ENCODE data around the gene TRIB2. TPM values are rescaled to one million over a fixed set of nuclear protein-coding genes. Genes with fewer than 3 reads are reported as not detected.
A peak's percentile ranks its signal among the peaks of the same experiment; 100 is the strongest.

The TRIB2 gene
- total RNA-seq, 1 donor from 2014 or later = 90.9 TPM

DNA sequence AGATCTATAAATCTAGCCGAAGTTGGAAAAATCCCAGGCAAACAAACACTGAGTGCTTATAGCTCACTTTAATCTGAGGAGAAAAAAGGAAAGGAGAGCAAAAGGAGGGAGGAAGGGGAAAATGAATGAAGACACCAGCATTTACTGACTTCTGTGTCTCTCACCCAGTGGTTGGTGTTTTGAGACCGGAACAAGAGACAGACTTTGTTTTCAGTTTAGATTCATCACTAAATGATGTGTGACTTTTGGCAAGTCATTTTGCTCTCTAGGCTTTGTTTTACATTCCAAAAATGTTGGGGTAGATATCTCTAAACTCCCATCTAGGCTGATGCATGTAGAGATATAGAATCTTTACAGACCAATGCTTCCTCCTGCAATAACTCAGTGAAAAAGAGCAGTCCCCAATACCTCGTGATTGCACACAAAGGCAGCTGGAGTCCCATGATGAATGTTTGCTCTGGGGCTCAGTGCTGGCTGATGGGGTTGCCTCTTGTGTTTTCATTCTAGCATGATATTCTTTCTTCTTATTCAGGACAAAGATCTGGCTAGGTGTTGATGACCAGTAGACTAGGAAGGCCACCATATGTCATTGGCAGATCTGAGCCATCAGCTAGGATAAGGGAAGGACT lies 51.4 kb downstream of the TRIB2 start:
- Mint-ChIP-seq H3K4me3 (no peak overlapping the region), H3K27ac (no peak overlapping the region), H3K4me1 (ENCODE audit: unreplicated experiment) (peaks cover 12% of the 10 kb centered on the region), H3K27me3 (peaks cover 26% of the 10 kb centered on the region), H3K36me3 (no peaks in the 10 kb centered on the region), H3K9me3 (peaks cover 4% of the 10 kb centered on the region)
- TF ChIP-seq, protein P1, sequence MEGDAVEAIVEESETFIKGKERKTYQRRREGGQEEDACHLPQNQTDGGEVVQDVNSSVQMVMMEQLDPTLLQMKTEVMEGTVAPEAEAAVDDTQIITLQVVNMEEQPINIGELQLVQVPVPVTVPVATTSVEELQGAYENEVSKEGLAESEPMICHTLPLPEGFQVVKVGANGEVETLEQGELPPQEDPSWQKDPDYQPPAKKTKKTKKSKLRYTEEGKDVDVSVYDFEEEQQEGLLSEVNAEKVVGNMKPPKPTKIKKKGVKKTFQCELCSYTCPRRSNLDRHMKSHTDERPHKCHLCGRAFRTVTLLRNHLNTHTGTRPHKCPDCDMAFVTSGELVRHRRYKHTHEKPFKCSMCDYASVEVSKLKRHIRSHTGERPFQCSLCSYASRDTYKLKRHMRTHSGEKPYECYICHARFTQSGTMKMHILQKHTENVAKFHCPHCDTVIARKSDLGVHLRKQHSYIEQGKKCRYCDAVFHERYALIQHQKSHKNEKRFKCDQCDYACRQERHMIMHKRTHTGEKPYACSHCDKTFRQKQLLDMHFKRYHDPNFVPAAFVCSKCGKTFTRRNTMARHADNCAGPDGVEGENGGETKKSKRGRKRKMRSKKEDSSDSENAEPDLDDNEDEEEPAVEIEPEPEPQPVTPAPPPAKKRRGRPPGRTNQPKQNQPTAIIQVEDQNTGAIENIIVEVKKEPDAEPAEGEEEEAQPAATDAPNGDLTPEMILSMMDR (conservative IDR thresholded peaks at IDR 0.05) = no peak
- DNase-seq (ENCODE audit: extremely low spot score, unreplicated experiment) = no peak

DNA sequence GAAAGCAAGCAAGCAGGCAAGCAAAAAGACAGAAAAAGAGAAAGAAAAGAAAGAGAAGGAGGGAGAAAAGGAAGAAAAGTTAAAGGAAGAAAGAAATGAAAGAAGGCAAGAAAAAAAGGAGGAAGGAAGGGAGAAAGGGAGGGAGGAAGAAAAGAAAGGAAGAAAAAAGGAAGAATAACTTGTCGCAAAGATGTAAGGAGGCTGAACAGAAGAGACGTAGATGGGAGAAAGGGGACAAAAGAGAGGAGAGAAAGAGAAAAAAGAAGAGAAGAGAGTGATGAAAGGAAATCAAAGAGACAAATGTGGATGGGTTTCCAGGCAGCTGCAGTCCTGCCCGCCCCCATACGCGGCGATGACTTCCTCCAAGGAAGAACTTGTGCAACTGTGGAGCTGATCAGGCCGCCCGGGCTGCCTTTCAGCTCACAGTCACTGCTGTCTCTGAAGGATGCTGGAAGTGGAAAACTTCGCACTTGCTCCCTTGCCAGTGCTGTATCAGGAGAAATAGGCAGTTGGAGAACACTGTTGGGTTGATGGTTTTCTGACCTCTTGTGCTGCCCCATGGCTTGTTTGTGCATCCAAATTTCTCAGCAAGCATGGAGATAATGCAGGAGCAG lies 52.9 kb downstream of the TRIB2 start:
- Mint-ChIP-seq H3K9me3 (no peaks in the 10 kb centered on the region), H3K27me3 (peaks cover 29% of the 10 kb centered on the region), H3K36me3 (no peaks in the 10 kb centered on the region), H3K27ac (no peak overlapping the region), H3K4me3 (no peak overlapping the region), H3K4me1 (ENCODE audit: unreplicated experiment) (peaks cover 20% of the 10 kb centered on the region)
- no peak for DNase-seq (ENCODE audit: extremely low spot score, unreplicated experiment)
- TF ChIP-seq, protein P1 (conservative IDR thresholded peaks at IDR 0.05) = no peak

DNA sequence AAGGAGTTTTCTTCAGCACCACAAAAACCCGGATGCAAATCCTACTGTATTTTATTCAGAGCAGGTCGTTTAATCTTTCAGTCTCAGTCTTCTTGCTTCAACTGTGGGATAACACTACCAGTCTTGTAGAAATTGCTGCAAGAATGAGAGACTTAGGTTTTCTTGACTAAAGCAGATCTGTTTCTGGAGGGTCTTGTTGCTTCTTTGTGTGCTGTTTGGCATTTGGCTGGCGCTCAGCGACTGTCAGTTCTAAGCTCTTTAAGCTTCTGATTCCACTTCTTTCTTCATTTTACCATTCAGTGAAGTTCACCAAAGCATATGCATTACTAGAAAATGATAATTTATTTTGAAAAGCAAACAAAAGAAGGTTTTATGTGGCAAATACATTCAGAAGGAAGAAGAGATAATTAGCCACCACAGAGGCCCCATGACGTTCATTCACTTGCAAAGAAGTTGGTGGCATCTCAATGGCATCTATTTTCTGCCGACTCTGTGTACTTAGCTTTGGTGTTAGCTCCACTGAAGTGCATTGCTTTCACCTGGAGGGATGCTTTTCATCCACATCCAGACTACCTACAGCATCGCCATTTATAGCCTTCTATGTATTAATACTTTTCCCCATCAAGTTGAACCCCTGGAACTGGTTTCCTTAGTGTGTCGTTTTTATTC lies 53.7 kb downstream of the TRIB2 start:
- Mint-ChIP-seq H3K4me1 (ENCODE audit: unreplicated experiment) (peaks cover 27% of the 10 kb centered on the region), H3K27me3 (peaks cover 29% of the 10 kb centered on the region), H3K9me3 (no peaks in the 10 kb centered on the region)

DNA sequence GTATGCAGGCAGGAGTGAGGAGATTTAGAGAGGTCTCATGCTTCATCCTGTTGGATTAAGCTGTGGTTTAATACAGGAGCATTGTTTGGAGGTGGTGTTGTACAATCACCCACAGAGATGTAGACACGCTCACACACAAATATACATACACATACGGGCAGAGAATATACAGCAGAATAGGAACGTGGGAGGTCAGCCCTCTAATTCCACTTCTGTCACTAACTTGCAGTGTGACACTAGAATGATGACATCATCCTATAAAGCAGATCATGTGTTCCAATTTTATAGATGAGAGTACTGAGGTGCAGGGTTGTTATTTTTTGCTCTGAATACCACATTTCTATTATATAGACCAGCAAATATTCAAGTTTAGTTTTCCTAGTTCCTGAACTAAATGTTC lies 54.4 kb downstream of the TRIB2 start:
- H3K4me3 Mint-ChIP-seq = no peak overlapping the region
- peaks cover 27% of the 10 kb centered on the region for H3K4me1 Mint-ChIP-seq (ENCODE audit: unreplicated experiment)
- TF ChIP-seq, protein P1 (conservative IDR thresholded peaks at IDR 0.05) = no peak
- no peak for DNase-seq (ENCODE audit: extremely low spot score, unreplicated experiment)
- peaks cover 23% of the 10 kb centered on the region for H3K27me3 Mint-ChIP-seq
- no peak overlapping the region for H3K27ac Mint-ChIP-seq
- no peaks in the 10 kb centered on the region for H3K9me3 Mint-ChIP-seq
- H3K36me3 Mint-ChIP-seq = no peaks in the 10 kb centered on the region

More for the DNA sequence above, 53.7 kb downstream of the TRIB2 start:
- Mint-ChIP-seq H3K27ac (no peak overlapping the region), H3K36me3 (no peaks in the 10 kb centered on the region), H3K4me3 (no peak overlapping the region)
- no peak for DNase-seq (ENCODE audit: extremely low spot score, unreplicated experiment)
- TF ChIP-seq, protein P1 (conservative IDR thresholded peaks at IDR 0.05) = no peak

DNA sequence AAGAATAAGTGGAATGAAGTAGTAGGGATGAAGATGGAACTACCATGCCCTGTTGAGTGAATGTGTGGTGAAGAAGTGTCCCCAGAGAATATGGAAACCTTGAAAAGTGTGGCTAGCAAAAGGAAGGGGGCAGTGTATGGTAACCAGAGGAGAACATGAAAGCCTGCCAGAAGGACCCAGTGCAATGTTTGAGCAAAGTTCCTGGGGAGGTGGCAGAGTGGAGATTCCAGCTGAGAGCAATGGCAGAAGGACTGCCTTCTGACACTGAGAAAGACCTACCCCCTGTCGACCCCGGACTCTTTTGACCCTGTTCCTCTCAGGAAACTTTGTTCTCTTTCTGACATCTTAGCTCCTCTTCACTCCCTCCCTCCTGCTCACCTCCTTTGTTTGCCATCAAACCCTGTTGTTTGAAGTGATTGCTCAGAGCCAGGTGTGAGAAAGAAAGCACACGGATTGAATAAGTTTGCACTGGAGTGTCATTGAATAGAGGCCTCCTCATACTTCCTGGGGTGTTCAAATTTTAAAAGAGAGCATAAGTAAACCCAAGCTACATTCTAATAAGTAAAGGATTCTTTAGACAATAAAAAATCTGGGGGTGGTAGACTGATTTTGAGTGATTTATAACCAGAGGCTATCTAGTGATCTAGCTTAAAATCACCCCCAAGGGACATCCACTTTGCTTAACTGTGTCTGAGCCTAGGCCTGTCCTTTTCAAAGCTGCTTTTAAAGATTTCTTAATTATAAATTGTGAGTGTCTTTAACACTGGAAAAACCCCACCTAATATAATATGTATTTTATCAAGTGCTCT lies 57.1 kb downstream of the TRIB2 start:
- no peak for DNase-seq (ENCODE audit: extremely low spot score, unreplicated experiment)
- Mint-ChIP-seq H3K4me1 (ENCODE audit: unreplicated experiment) (peaks cover 35% of the 10 kb centered on the region), H3K36me3 (no peaks in the 10 kb centered on the region), H3K27ac (no peak overlapping the region), H3K9me3 (no peaks in the 10 kb centered on the region), H3K27me3 (peaks cover 12% of the 10 kb centered on the region), H3K4me3 (peak overlapping the region; percentile 44)
- TF ChIP-seq, protein P1 (conservative IDR thresholded peaks at IDR 0.05) = no peak

Measured in type B pancreatic cell (in vitro differentiated cells).